ENCODE data around the gene PRSS23. TPM values are rescaled to one million over a fixed set of nuclear protein-coding genes. Genes with fewer than 3 reads are reported as not detected.
A peak's percentile ranks its signal among the peaks of the same experiment; 100 is the strongest.
"Not testable (repeated sequence)": the region's sequence is repeated elsewhere in the genome, so short reads cannot be mapped to it uniquely, and the experiment has no call there.

Gene PRSS23
- total RNA-seq (2014; rRNA removed; shearing (Covaris generic)), result 537 and 633 TPM in 2 replicates
- 229 and 233 TPM in 2 replicates for polyA plus RNA-seq (2015; cell fraction: cytosol; rRNA removed)
- 137 and 143 TPM in 2 replicates for polyA plus RNA-seq (2015; cell fraction: nucleus; rRNA removed)

GRCh38 chr11:86800076-86800959 lies at the start of gene PRSS23:
Gene PRSS23 (plus strand): TSS chr11:86800542. CDS start chr11:86807644, 7,102 bp downstream.
- peak; percentile 56 for DNase-seq (ENCODE audit: low read depth)

- no peak for DNase-seq (ENCODE audit: low read depth)
Measured at GRCh38 chr11:86753459-86753858, 46.9 kb upstream of the PRSS23 start.

- DNase-seq (ENCODE audit: low read depth), result no peak
Measured at GRCh38 chr11:86755146-86755545, 45.2 kb upstream of the PRSS23 start.

GRCh38 chr11:86758171-86758570 lies 42.2 kb upstream of the PRSS23 start:
- no peak for DNase-seq (ENCODE audit: low read depth)

GRCh38 chr11:86760577-86760976 lies 39.8 kb upstream of the PRSS23 start:
- DNase-seq (ENCODE audit: low read depth), result no peak

- peak; percentile 69 for DNase-seq (ENCODE audit: low read depth)
Measured at GRCh38 chr11:86761978-86762377, 38.4 kb upstream of the PRSS23 start.

- DNase-seq (ENCODE audit: low read depth), result no peak
Measured at GRCh38 chr11:86765203-86765602, 35.1 kb upstream of the PRSS23 start.

- no peak for DNase-seq (ENCODE audit: low read depth)
Measured at GRCh38 chr11:86765878-86766277, 34.5 kb upstream of the PRSS23 start.

GRCh38 chr11:86769219-86769618 lies 31.1 kb upstream of the PRSS23 start:
- DNase-seq (ENCODE audit: low read depth), result no peak

- DNase-seq (ENCODE audit: low read depth), result not testable (repeated sequence)
Measured at GRCh38 chr11:86770473-86771027, 29.8 kb upstream of the PRSS23 start.

- no peak for DNase-seq (ENCODE audit: low read depth)
Measured at GRCh38 chr11:86772999-86773398, 27.3 kb upstream of the PRSS23 start.

- DNase-seq (ENCODE audit: low read depth), result no peak
Measured at GRCh38 chr11:86773513-86774252, 26.7 kb upstream of the PRSS23 start.

GRCh38 chr11:86774417-86774816 lies 25.9 kb upstream of the PRSS23 start:
- no peak for DNase-seq (ENCODE audit: low read depth)

- peak; percentile 15 for DNase-seq (ENCODE audit: low read depth)
Measured at GRCh38 chr11:86775361-86775760, 25.0 kb upstream of the PRSS23 start.

GRCh38 chr11:86781546-86781945 lies 18.8 kb upstream of the PRSS23 start:
- DNase-seq (ENCODE audit: low read depth), result peak; percentile 30

GRCh38 chr11:86782742-86783141 lies 17.6 kb upstream of the PRSS23 start:
- no peak for DNase-seq (ENCODE audit: low read depth)

GRCh38 chr11:86783661-86784060 lies 16.7 kb upstream of the PRSS23 start:
- no peak for DNase-seq (ENCODE audit: low read depth)

GRCh38 chr11:86784241-86784681 lies 16.1 kb upstream of the PRSS23 start:
- no peak for DNase-seq (ENCODE audit: low read depth)

GRCh38 chr11:86785576-86785975 lies 14.8 kb upstream of the PRSS23 start:
- DNase-seq (ENCODE audit: low read depth), result no peak

GRCh38 chr11:86787018-86787536 lies 13.3 kb upstream of the PRSS23 start:
- no peak for DNase-seq (ENCODE audit: low read depth)

- no peak for DNase-seq (ENCODE audit: low read depth)
Measured at GRCh38 chr11:86787656-86788055, 12.7 kb upstream of the PRSS23 start.
